ENCODE data around the gene IL12RB1.

Gene IL12RB1

GRCh38 chr19:18086590-18087138, at the start of gene IL12RB1:
TSS of gene IL12RB1 (minus strand) at chr19:18086934. CDS start at chr19:18086823, 111 bp downstream.
- DNase-seq = peak; percentile 29 to 65 (median 58)

DNA sequence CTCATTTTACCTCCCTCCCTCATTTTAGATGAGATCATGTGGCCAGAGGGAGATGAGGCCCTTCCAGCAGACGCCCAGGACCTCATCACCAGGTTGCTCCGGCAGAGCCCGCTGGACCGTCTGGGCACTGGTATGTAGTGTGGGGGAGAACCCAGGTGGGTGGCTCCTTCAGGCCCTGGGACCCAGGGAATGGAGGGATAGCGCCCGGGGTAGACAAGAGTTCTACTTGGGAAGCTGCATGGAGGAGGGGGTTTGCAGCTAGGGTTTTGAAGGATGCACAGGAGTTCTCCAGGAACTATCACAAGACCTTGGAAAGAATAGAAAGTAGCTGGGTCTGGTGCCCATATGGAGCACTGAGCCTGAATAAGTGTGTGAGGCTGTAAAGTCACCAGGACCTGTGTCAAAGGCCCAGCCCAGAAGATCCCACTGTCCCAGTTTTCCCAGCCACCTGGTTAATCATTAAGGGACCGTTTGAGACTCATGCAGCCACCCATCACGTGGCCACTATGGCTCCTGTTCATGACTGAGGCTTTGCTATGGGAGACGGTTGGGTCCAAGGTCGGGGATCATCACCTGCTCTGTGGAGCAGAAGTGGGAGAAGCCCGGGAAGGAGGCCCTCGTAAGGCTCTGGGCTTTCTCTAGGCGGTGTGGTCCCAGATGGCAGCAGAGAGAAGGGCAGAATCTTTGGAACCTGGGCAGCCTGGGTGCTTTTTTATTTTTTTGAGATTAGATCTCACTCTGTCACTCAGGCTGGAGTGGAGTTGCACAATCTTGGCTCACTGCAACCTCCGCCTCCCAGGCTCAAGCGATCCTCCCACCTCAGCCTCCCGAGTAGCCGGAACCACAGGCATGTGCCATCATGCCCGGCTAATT, 49.2 kb upstream of the IL12RB1 start:
- DNase-seq = no peak

DNA sequence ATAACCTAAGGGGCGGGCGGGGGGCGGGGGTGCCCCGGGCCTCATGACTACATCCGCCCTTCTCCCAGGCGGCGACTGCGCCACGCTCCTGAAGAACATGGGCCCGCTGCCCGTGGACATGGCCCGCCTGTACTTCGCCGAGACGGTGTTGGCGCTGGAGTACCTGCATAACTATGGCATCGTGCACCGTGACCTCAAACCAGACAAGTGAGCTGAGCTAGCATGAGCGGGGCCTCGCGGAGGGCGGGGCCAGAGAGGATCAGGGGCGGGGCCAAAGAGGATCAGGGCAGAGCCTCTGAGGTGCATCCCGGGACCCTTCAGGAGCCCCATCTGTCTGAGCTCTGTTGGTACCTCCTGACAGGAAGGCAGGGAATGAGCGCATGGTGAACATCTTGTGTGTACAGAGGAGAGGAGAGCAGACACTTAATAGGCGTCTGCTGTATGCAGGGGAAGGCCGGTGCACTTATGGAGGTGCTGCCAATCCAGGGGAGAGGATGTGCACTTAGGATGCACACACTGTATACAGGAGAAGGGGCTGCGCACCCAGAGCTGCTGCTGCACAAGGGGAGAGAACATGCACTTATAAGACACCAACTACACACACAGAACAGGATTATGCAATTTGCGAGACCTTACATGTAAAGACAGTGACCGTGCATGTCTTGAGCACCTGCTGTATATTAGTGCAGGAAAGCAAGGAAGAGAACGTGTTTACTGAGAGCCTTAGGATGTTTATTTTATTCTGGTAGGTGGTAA, 45.3 kb upstream of the IL12RB1 start:
- no peak for DNase-seq

- DNase-seq = no peak
These were observed 43.9 kb upstream of the IL12RB1 start for GRCh38 chr19:18130523-18131242.

DNA sequence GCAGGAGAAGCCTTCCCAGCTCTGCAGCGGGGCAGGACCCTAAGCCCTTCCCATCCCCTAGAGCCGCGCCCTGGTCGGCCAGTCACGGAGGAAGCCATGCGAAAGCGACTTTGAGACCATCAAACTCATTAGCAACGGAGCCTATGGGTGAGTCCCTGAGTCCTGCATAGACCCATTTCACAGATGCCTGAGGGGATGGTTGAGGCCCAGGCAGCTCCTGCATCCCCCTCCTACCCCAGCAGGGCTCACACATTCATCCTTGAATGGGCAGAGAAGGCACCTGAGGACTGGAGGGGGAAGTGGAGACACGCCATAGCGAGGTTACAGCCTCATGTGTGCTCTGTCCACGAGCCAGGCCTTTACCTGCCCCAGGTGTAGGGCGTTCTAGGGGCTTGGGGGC, 42.1 kb upstream of the IL12RB1 start:
- no peak for DNase-seq

- no peak for DNase-seq
These were observed 41.3 kb upstream of the IL12RB1 start for GRCh38 chr19:18128044-18128443.

DNA sequence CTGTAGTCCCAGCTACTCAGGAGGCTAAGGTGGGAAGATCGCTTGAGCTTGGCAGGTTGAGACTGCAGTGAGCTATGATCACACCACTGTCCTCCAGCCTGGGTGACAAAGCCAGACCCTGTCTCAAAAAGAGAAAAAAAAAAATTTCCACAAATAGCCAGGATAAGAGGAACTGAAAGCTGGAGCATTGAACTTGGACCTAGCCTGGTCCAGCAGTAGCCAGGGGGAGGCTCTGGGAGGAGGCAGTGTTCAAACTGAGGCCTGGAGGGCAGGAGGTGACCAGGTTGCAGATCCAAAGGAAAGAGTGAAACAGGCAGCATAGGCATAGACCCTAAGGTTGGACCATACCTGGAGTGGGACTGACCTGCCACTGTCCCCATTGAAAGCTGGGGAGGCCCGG, 39.4 kb upstream of the IL12RB1 start:
- DNase-seq = no peak

DNA sequence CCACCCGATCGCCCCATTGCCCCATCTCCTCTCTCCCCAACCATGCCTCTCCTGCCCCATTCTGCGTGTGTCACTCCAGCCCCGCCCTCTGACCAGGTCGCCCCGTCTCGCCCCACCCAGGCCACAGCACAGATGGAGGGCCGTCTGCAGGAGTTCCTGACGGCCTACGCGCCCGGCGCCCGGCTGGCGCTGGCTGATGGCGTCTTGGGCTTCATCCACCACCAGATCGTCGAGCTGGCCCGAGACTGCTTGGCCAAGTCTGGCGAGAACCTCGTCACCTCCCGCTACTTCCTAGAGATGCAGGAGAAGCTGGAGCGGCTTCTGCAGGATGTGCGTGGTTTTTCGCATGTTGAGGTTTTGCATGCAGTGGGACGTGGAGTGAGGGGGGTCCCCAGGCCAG, 37.1 kb upstream of the IL12RB1 start:
- DNase-seq = no peak

- DNase-seq = no peak
These were observed 36.4 kb upstream of the IL12RB1 start for GRCh38 chr19:18122860-18123795.

DNA sequence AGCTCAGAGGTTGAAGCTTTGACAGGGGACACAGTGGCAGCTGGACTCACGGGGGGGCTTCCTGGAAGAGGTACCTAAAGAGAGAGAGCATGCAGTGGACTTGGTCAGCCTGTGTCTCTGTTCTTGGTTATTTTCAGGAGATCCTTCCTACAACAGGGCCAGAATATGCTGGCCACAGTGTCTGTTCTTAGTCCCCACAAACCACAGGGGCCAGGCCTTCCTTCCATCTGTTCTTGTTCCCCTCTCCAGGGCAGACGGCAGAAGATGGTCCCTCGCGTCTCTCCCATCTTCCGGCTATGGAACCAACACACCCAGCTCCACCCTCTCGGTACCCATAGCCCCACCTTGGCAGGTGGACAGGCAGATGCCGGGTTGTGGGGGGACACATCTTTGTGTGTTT, 35.7 kb upstream of the IL12RB1 start:
- DNase-seq = no peak

- DNase-seq = no peak
These were observed 34.4 kb upstream of the IL12RB1 start for GRCh38 chr19:18121166-18121565.

GRCh38 chr19:18120127-18120526, 33.4 kb upstream of the IL12RB1 start:
- no peak for DNase-seq

- DNase-seq = peak; percentile 32 to 63 (median 56)
These were observed 33.0 kb upstream of the IL12RB1 start for GRCh38 chr19:18119717-18120105.

DNA sequence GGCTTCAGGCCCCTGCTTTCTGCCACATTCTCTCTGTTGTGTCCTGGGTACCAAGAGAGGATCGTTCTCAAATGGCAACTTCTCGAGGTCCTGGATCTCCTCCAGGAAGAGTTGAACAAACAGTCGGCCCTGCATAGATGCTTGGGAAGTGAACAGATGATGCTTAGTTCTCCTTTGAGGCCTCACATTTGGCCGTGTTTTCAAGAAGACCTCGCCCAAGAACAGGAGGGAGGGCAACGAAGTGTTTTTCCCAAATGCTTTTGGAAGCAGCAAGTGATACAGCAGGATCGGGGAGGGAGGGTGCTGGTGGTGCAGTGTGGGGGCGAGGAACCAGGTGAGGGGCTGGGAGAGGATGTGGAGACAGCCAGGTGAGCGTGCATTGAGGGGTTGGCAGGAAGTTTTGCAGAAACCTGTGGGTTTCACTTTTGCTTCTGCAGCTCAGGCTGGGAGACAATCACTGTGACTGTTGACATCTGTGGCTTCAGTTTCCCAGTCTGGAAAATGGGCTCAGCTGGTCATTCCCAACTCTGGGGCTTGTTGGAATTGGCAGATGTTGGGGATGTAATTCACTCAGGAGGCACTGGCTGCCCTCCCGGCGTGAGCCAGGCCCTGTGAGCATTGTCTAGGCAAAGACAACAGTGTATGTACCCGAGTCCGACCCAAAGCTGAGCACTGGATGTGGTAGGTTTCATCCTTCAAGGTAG, 32.4 kb upstream of the IL12RB1 start:
- peak; percentile 34 to 79 (median 56) for DNase-seq

- peak in 1 of 6 experiments; percentile 47 for DNase-seq
These were observed 31.8 kb upstream of the IL12RB1 start for GRCh38 chr19:18118420-18119012.

DNA sequence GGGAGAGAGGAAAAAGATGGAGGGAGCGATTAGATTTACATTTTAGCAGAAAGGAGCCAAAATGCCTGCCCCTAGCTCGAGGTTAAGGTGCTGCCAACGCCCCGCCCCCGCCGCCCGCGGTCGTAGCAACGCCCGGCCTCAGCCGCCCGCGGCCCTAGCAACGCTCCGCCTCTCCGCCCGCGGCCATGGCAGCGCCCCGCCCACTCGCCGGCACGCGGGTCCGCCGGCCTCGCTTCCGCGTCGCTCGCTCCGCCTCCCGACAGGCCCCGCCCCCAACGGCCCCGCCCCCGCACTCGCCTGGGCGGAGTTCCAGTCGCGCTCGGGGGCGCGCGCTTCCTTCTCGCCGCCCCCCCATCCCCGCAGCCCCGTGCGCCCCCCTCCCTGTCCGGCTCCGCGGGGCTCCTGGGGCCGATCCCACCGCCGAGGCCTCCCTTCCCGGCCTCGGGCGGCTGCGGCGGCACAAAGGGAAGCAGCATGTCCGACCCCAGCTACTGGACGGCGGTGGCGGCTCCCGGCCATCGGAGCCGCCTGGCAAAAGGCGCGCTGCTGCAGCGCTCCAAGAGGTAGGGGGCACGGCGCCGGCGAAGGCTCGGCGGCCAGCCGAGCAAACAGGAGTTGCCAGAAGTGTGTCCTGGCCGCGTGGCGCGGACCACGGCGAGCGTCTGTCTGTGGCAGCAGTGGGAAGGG, 31.1 kb upstream of the IL12RB1 start:
- peak; percentile 87 to 96 (median 94) for DNase-seq

- no peak for DNase-seq
These were observed 30.6 kb upstream of the IL12RB1 start for GRCh38 chr19:18117364-18117691.

- no peak for DNase-seq
These were observed 27.7 kb upstream of the IL12RB1 start for GRCh38 chr19:18114483-18114882.

- no peak for DNase-seq
These were observed 27.1 kb upstream of the IL12RB1 start for GRCh38 chr19:18113827-18114226.

- peak; percentile 47 to 72 (median 62) for DNase-seq
These were observed 26.3 kb upstream of the IL12RB1 start for GRCh38 chr19:18112989-18113478.

All from stimulated activated naive CD4-positive, alpha-beta T cell (primary cell).